Keratinocyte (primary cell): Measurements from ENCODE around the gene RFFL. TPM values are rescaled to one million over a fixed set of nuclear protein-coding genes. Genes with fewer than 3 reads are reported as not detected.

Experiments used
- DNase-seq: peaks from one replicate; pipeline ENCODE4 v3.0.0-alpha.2; 2011; ENCODE audit warnings: low read depth, missing footprints, low spot score
- FAIRE-seq: peaks from 2 replicates; lab custom pipeline; 2011; peaks lifted over from hg19 to GRCh38; lab: Jason Lieb, UNC
- H2AFZ ChIP-seq: 2 replicates; pipeline ENCODE4 v1.6.0; 2012; ENCODE audit warnings: low read length, control low read depth, inconsistent platforms; ENCODE audit not compliant: control insufficient read depth
- H3K27ac ChIP-seq: 2 replicates; pipeline ENCODE4 v1.5.1; 2011; ENCODE audit warnings: low read length; ENCODE audit not compliant: control insufficient read depth, insufficient read depth
- H3K27me3 ChIP-seq: 3 replicates; pipeline ENCODE4 v1.6.0; 2011; ENCODE audit warnings: low read length; ENCODE audit not compliant: control insufficient read depth, insufficient read depth; ENCODE audit errors: extremely low read depth
- H3K36me3 ChIP-seq, 2 experiments: 2 replicates in 1 of 2; 3 replicates in 1 of 2; pipeline ENCODE4 v1.5.1; 2011; ENCODE audit warnings: low read length in 2 of 2, mild to moderate bottlenecking in 1 of 2; ENCODE audit not compliant: control insufficient read depth in 2 of 2, insufficient read depth in 2 of 2; ENCODE audit errors: extremely low read depth in 1 of 2
- H3K4me1 ChIP-seq: 3 replicates; pipeline ENCODE4 v1.5.1; 2011; ENCODE audit warnings: low read length; ENCODE audit not compliant: control insufficient read depth, insufficient read depth; ENCODE audit errors: extremely low read depth
- H3K4me2 ChIP-seq: 3 replicates; pipeline ENCODE4 v1.6.0; 2011; ENCODE audit warnings: low read depth, low read length; ENCODE audit not compliant: control insufficient read depth, insufficient read depth; ENCODE audit errors: extremely low read depth
- H3K4me3 ChIP-seq, 3 experiments: fragments of 200-600 bp in 1 of 3; sonication (generic) in 1 of 3; 2 replicates in 2 of 3; 3 replicates in 1 of 3; pipeline ENCODE4 v1.5.1; 2011 to 2016; ENCODE audit warnings: low read length in 3 of 3, mild to moderate bottlenecking in 3 of 3, control low read depth in 2 of 3, inconsistent platforms in 1 of 3, low read depth in 1 of 3, mixed read lengths in 1 of 3, mixed run types in 1 of 3, moderate library complexity in 1 of 3; ENCODE audit not compliant: control insufficient read depth in 2 of 3, insufficient read depth in 2 of 3; ENCODE audit errors: extremely low read depth in 1 of 3
- H3K79me2 ChIP-seq: 2 replicates; pipeline ENCODE4 v1.6.0; 2012; ENCODE audit warnings: low read length; ENCODE audit not compliant: control insufficient read depth, insufficient read depth
- H3K9ac ChIP-seq: 3 replicates; pipeline ENCODE4 v1.6.0; 2011; ENCODE audit warnings: low read length; ENCODE audit not compliant: control insufficient read depth, insufficient read depth; ENCODE audit errors: extremely low read depth
- H3K9me1 ChIP-seq: 3 replicates; pipeline ENCODE4 v1.6.0; 2011; ENCODE audit warnings: low read length; ENCODE audit not compliant: control insufficient read depth, insufficient read depth; ENCODE audit errors: extremely low read depth
- H3K9me3 ChIP-seq: 2 replicates; pipeline ENCODE4 v1.5.1; 2012; ENCODE audit warnings: low read depth, low read length; ENCODE audit not compliant: control insufficient read depth
- H4K20me1 ChIP-seq: 3 replicates; pipeline ENCODE4 v1.6.0; 2011; ENCODE audit warnings: low read length; ENCODE audit not compliant: control insufficient read depth, insufficient read depth; ENCODE audit errors: extremely low read depth
- CTCF ChIP-seq, 3 experiments: IDR thresholded peaks in 1 of 3; conservative IDR thresholded peaks in 1 of 3; optimal IDR thresholded peaks in 1 of 3; 2 replicates in 2 of 3; 3 replicates in 1 of 3; pipeline versions ENCODE3 to v1.5.1; 2011; ENCODE audit warnings: low read length in 3 of 3, mild to moderate bottlenecking in 3 of 3, moderate library complexity in 2 of 3, control low read depth in 1 of 3, inconsistent platforms in 1 of 3; ENCODE audit not compliant: insufficient read depth in 2 of 3; ENCODE audit errors: extremely low read depth in 1 of 3
- EZH2 ChIP-seq: IDR thresholded peaks from one replicate; pipeline ENCODE4 v1.6.1; 2012; ENCODE audit warnings: inconsistent platforms, mild to moderate bottlenecking, low read length, moderate library complexity
- dilution Hi-C: fragments of 300-500 bp; cut with MboI; formaldehyde crosslinking; loops from one replicate; pipeline ENCODE4 v1.7.0; 2020; ENCODE audit warnings: low sequenced_read_pairs; ENCODE audit not compliant: extremely low pct_ligation_motif_present
- polyA plus RNA-seq, 5 experiments: library from polyadenylated mRNA; depleted of rRNA in 3 of 5; stranded (reverse) in 3 of 5; stranded (forward) in 1 of 5; unstranded in 1 of 5; fragments of >200 nt; gene quantifications; 1 replicate in 1 of 5; 2 replicates in 3 of 5; 3 replicates in 1 of 5; pipeline versions ENCODE4 v1.2.1 to v1.2.3, GENCODE V29; 2011 to 2012; ENCODE audit warnings: missing spikeins in 2 of 5, low read depth in 1 of 5, low replicate concordance in 1 of 5

Gene RFFL
- polyA plus RNA-seq, 1 donor (not counting 4 experiments of a cell fraction or from before 2014, with no cell fraction given) = 13.5 TPM

- Histone ChIP-seq H3K79me2 (peaks cover 50% of the 10 kb centered on the region), H3K4me1 (peaks cover 60% of the 10 kb centered on the region), H3K4me3 (peak overlapping the region in 1 of 3 experiments; percentile 10), H3K36me3 (no peaks in the 10 kb centered on the region), H3K27ac (peak overlapping the region; percentile 58), H3K9me1 (no peaks in the 10 kb centered on the region), H3K9ac (no peak overlapping the region), H3K4me2 (peak overlapping the region; percentile 53), H3K27me3 (no peaks in the 10 kb centered on the region), H4K20me1 (no peaks in the 10 kb centered on the region), H2AFZ (no peak overlapping the region), H3K9me3 (no peaks in the 10 kb centered on the region)
- DNase-seq (peak; percentile 63), FAIRE-seq (peak; percentile 90)
- no peak for TF ChIP-seq EZH2
- no peak for TF ChIP-seq CTCF (optimal IDR thresholded peaks at IDR 0.05 in 1 of 3, IDR thresholded peaks at IDR 0.05 in 1 of 3, conservative IDR thresholded peaks at IDR 0.05 in 1 of 3; ENCODE audit: extremely low read depth in 1 of 3, insufficient read depth in 2 of 3, low read length in 3 of 3)
- dilution Hi-C loops = no loop called here
Observed at GRCh38 chr17:35082073-35082657, 18.7 kb upstream of the RFFL start.

GRCh38 chr17:35081638-35082037, 18.1 kb upstream of the RFFL start:
- Histone ChIP-seq H3K27ac (peak overlapping the region; percentile 58), H3K9ac (no peak overlapping the region), H3K4me3 (no peak overlapping the region), H2AFZ (no peak overlapping the region), H3K79me2 (peaks cover 49% of the 10 kb centered on the region), H4K20me1 (no peaks in the 10 kb centered on the region), H3K9me3 (no peaks in the 10 kb centered on the region), H3K36me3 (no peaks in the 10 kb centered on the region), H3K9me1 (no peaks in the 10 kb centered on the region), H3K27me3 (no peaks in the 10 kb centered on the region), H3K4me2 (peak overlapping the region; percentile 53), H3K4me1 (peaks cover 55% of the 10 kb centered on the region)
- DNase-seq = no peak
- dilution Hi-C loops = no loop called here
- no peak for FAIRE-seq
- TF ChIP-seq CTCF (optimal IDR thresholded peaks at IDR 0.05 in 1 of 3, IDR thresholded peaks at IDR 0.05 in 1 of 3, conservative IDR thresholded peaks at IDR 0.05 in 1 of 3; ENCODE audit: extremely low read depth in 1 of 3, insufficient read depth in 2 of 3, low read length in 3 of 3) (no peak), EZH2 (no peak)
